HepG2 (cell line): ENCODE measurements around the gene PIK3CD. TPM values are rescaled to one million over a fixed set of nuclear protein-coding genes. Genes with fewer than 3 reads are reported as not detected.
A peak's percentile ranks its signal among the peaks of the same experiment; 100 is the strongest.

Experiments
- CEBPG ChIP-seq: IDR thresholded peaks from 2 replicates; pipeline ENCODE4 v1.6.1; 2016
- DPF2 ChIP-seq: sonication (generic); formaldehyde crosslinking; IDR thresholded peaks from 2 replicates; pipeline ENCODE4 v1.4.0; 2020; ENCODE audit warnings: mild to moderate bottlenecking, low read depth, missing genetic modification reagents, borderline replicate concordance
- FOSL2 ChIP-seq: sonication (generic); formaldehyde crosslinking; IDR thresholded peaks from 2 replicates; pipeline ENCODE4 v1.4.0; 2020; ENCODE audit warnings: missing genetic modification reagents
- HHEX ChIP-seq: IDR thresholded peaks from 2 replicates; pipeline ENCODE4 v1.6.1; 2016; ENCODE audit warnings: control low read depth
- HOXA7 ChIP-seq: sonication (generic); formaldehyde crosslinking; IDR thresholded peaks from 2 replicates; pipeline ENCODE4 v1.8.1; 2022; ENCODE audit warnings: mild to moderate bottlenecking, missing genetic modification reagents, moderate library complexity
- IKZF1 ChIP-seq: fragments of 450-650 bp; IDR thresholded peaks from 2 replicates; pipeline ENCODE4 v1.7.1; 2016
- MAZ ChIP-seq, 2 experiments: sonication (generic) in 1 of 2; formaldehyde crosslinking in 1 of 2; IDR thresholded peaks; 2 replicates each; pipeline versions ENCODE4 v1.5.0 to v1.6.1; 2012 to 2020; ENCODE audit warnings: low read depth in 2 of 2, mild to moderate bottlenecking in 2 of 2, borderline replicate concordance in 1 of 2, improper control_type of control experiment in 1 of 2, low read length in 1 of 2, missing genetic modification reagents in 1 of 2, moderate library complexity in 1 of 2
- MED1 ChIP-seq: sonication (generic); formaldehyde crosslinking; IDR thresholded peaks from 2 replicates; pipeline ENCODE4 v1.4.0; 2020; ENCODE audit warnings: missing genetic modification reagents
- NFYB ChIP-seq: sonication (generic); formaldehyde crosslinking; IDR thresholded peaks from 2 replicates; pipeline ENCODE4 v1.4.0; 2020; ENCODE audit warnings: missing genetic modification reagents
- POGZ ChIP-seq: sonication (generic); formaldehyde crosslinking; IDR thresholded peaks from 2 replicates; pipeline ENCODE4 v1.4.0; 2020; ENCODE audit warnings: mild to moderate bottlenecking, missing genetic modification reagents
- PPARG ChIP-seq: conservative IDR thresholded peaks from 2 replicates; pipeline ENCODE4 v1.6.1; 2016; ENCODE audit warnings: missing biosample characterization, missing genetic modification reagents
- XBP1 ChIP-seq: sonication (generic); formaldehyde crosslinking; IDR thresholded peaks from 2 replicates; pipeline ENCODE4 v1.5.0; 2020; ENCODE audit warnings: missing genetic modification reagents
- ZFP37 ChIP-seq: sonication (generic); formaldehyde crosslinking; IDR thresholded peaks from 2 replicates; pipeline ENCODE4 v1.4.0; 2020; ENCODE audit warnings: missing genetic modification reagents, borderline replicate concordance
- ZFP41 ChIP-seq: sonication (generic); formaldehyde crosslinking; IDR thresholded peaks from 2 replicates; pipeline ENCODE4 v1.4.0; 2020; ENCODE audit warnings: mild to moderate bottlenecking, missing genetic modification reagents, borderline replicate concordance
- ZMYM3 ChIP-seq: sonication (generic); formaldehyde crosslinking; IDR thresholded peaks from 2 replicates; pipeline ENCODE4 v1.5.1; 2020; ENCODE audit warnings: mild to moderate bottlenecking, missing genetic modification reagents
- ZNF30 ChIP-seq: sonication (generic); formaldehyde crosslinking; IDR thresholded peaks from 2 replicates; pipeline ENCODE4 v1.5.0; 2020; ENCODE audit warnings: mild to moderate bottlenecking, missing genetic modification reagents
- ZNF569 ChIP-seq: sonication (generic); formaldehyde crosslinking; IDR thresholded peaks from 2 replicates; pipeline ENCODE4 v1.5.0; 2020; ENCODE audit warnings: mild to moderate bottlenecking, missing genetic modification reagents, moderate library complexity, borderline replicate concordance
- ZNF589 ChIP-seq: sonication (generic); formaldehyde crosslinking; conservative IDR thresholded peaks from 2 replicates; pipeline ENCODE4 v1.8.0; 2022; ENCODE audit warnings: mild to moderate bottlenecking, moderate library complexity, missing genetic modification reagents
- ZNF788 ChIP-seq: sonication (generic); formaldehyde crosslinking; IDR thresholded peaks from 2 replicates; pipeline ENCODE4 v1.5.0; 2020; ENCODE audit warnings: mild to moderate bottlenecking, missing genetic modification reagents, borderline replicate concordance
- polyA plus RNA-seq, 8 experiments: library from polyadenylated mRNA; depleted of rRNA in 3 of 8; stranded (reverse) in 7 of 8; unstranded in 1 of 8; fragments of >200 nt; fragmentation: Illumina TruSeq in 4 of 8; extraction: Trizol in 4 of 8; gene quantifications; 2 replicates each; pipeline versions ENCODE4 v1.2.1 to v1.2.3, GENCODE V29; 2011 to 2016; ENCODE audit warnings: low read depth in 4 of 8, missing spikeins in 1 of 8, mixed read lengths in 1 of 8; ENCODE audit not compliant: insufficient read depth in 1 of 8
- total RNA-seq, 5 experiments: library from RNA; depleted of rRNA; stranded (reverse); fragments of >200 nt; fragmentation: Illumina TruSeq; extraction: Trizol; gene quantifications; 2 replicates each; pipeline ENCODE4 v1.2.3, GENCODE V29; 2016; ENCODE audit warnings: low read depth in 1 of 5
- TF ChIP-seq, protein P1 (sequence below): IDR thresholded peaks from 2 replicates; pipeline ENCODE4 v1.6.1; 2016
- TF ChIP-seq, protein P2 (sequence below): sonication (generic); formaldehyde crosslinking; IDR thresholded peaks from 2 replicates; pipeline ENCODE4 v1.8.0; 2022; ENCODE audit warnings: mild to moderate bottlenecking, missing genetic modification reagents; ENCODE audit not compliant: insufficient replicate concordance
- TF ChIP-seq, protein P3 (sequence below): sonication (generic); formaldehyde crosslinking; IDR thresholded peaks from 2 replicates; pipeline ENCODE4 v1.4.0; 2020; ENCODE audit warnings: missing genetic modification reagents
- TF ChIP-seq, protein P4 (sequence below): sonication (generic); formaldehyde crosslinking; IDR thresholded peaks from 2 replicates; pipeline ENCODE4 v1.8.1; 2023; ENCODE audit warnings: mild to moderate bottlenecking, missing genetic modification reagents, borderline replicate concordance
- TF ChIP-seq, protein P5 (sequence below): IDR thresholded peaks from 2 replicates; pipeline ENCODE4 v1.6.1; 2016; ENCODE audit warnings: missing genetic modification reagents, missing compliant biosample characterization

The PIK3CD gene
- total and polyA plus RNA-seq, 2 of the 13 experiments (the other 11 are each of a cell fraction or from before 2014, with no cell fraction given): 7.1 to 10.0 TPM

DNA sequence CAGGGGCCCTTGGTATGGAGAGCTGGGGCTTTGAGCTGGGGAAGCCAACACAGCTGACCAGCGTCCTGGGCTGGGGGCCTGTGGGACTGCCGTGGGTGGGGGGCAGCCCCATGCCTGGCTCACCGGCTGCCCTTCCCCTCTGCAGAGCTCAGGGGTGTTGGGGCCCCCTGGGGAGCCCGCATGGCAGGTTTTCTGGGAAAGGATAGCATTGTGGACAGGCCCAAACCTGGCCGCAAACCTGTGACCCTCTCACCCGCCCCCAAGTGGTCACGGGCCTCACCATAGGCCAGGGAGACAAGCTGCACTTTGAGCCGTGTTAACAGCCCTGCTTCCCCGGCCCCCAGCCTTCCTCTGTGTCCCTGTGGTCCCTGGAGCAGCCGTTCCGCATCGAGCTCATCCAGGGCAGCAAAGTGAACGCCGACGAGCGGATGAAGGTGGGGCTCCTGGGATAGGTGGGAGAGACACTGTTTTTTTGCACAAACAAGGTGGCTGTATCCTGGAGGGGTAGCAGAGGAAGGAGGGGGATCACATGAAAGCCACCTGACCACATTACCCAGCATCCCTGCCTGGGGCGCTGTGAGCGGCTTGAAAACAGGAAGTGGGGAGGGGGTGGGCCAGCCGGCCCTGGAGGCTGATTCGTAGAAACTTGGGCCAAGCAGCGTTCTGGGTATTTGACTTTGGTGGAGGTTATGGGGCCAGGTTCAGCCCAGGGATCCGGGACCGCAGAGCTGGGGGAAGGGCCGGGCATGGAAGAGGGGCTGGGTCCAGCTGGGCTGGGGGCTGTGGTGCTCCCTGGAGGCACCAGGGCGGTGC is 65.9 kb downstream of the PIK3CD start (continued):
- TF ChIP-seq ZFP37 (CRISPR knock-in tag): peak; percentile 32; the same call in 1 of the 2 replicates
- no peak for TF ChIP-seq IKZF1
- TF ChIP-seq, protein P1, sequence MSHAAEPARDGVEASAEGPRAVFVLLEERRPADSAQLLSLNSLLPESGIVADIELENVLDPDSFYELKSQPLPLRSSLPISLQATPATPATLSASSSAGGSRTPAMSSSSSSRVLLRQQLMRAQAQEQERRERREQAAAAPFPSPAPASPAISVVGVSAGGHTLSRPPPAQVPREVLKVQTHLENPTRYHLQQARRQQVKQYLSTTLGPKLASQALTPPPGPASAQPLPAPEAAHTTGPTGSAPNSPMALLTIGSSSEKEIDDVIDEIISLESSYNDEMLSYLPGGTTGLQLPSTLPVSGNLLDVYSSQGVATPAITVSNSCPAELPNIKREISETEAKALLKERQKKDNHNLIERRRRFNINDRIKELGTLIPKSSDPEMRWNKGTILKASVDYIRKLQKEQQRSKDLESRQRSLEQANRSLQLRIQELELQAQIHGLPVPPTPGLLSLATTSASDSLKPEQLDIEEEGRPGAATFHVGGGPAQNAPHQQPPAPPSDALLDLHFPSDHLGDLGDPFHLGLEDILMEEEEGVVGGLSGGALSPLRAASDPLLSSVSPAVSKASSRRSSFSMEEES (CRISPR knock-in tag): peak; percentile 98
- TF ChIP-seq ZFP41 (CRISPR knock-in tag): no peak
- TF ChIP-seq ZNF788 (CRISPR knock-in tag): peak; percentile 91; the same call in 1 of the 2 replicates
- peak; percentile 84 for TF ChIP-seq MED1
- TF ChIP-seq XBP1: peak; percentile 81; the same call in 1 of the 2 replicates
- no peak for TF ChIP-seq ZNF30 (CRISPR knock-in tag)
- TF ChIP-seq CEBPG (CRISPR knock-in tag): peak; percentile 20; the same call in 1 of the 2 replicates
- TF ChIP-seq, protein P2, sequence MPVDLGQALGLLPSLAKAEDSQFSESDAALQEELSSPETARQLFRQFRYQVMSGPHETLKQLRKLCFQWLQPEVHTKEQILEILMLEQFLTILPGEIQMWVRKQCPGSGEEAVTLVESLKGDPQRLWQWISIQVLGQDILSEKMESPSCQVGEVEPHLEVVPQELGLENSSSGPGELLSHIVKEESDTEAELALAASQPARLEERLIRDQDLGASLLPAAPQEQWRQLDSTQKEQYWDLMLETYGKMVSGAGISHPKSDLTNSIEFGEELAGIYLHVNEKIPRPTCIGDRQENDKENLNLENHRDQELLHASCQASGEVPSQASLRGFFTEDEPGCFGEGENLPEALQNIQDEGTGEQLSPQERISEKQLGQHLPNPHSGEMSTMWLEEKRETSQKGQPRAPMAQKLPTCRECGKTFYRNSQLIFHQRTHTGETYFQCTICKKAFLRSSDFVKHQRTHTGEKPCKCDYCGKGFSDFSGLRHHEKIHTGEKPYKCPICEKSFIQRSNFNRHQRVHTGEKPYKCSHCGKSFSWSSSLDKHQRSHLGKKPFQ: peak; percentile 61
- 0 out of 2 replicates have a peak, but pooled peaks have one; percentile 8 for TF ChIP-seq PPARG (CRISPR knock-in tag)
- TF ChIP-seq, protein P3, sequence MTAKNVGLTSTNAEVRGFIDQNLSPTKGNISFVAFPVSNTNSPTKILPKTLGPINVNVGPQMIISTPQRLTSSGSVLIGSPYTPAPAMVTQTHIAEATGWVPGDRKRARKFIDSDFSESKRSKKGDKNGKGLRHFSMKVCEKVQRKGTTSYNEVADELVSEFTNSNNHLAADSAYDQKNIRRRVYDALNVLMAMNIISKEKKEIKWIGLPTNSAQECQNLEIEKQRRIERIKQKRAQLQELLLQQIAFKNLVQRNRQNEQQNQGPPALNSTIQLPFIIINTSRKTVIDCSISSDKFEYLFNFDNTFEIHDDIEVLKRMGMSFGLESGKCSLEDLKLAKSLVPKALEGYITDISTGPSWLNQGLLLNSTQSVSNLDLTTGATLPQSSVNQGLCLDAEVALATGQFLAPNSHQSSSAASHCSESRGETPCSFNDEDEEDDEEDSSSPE (CRISPR knock-in tag): peak; percentile 59; the same call in 1 of the 2 replicates
- TF ChIP-seq MAZ (IDR thresholded peaks at IDR 0.05; ENCODE audit: borderline replicate concordance, low read depth, low read length): peak; percentile 77
- TF ChIP-seq MAZ (CRISPR knock-in tag; IDR thresholded peaks at IDR 0.05; ENCODE audit: low read depth): peak; percentile 90
- TF ChIP-seq DPF2 (CRISPR knock-in tag): peak; percentile 66; the same call in 1 of the 2 replicates
- TF ChIP-seq ZNF569: no peak; the same call in 1 of the 2 replicates
- TF ChIP-seq NFYB (CRISPR knock-in tag): peak; percentile 72
- TF ChIP-seq POGZ: peak; percentile 83
- TF ChIP-seq, protein P4, sequence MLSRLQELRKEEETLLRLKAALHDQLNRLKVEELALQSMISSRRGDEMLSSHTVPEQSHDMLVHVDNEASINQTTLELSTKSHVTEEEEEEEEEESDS (CRISPR knock-in tag): no peak; the same call in 1 of the 2 replicates
- 0 out of 2 replicates have a peak, but pooled peaks have one; percentile 8 for TF ChIP-seq ZNF589 (CRISPR knock-in tag)
- no peak for TF ChIP-seq HHEX (CRISPR knock-in tag)
- no peak for TF ChIP-seq FOSL2 (CRISPR knock-in tag)
- TF ChIP-seq HOXA7 (CRISPR knock-in tag): no peak
- TF ChIP-seq, protein P5, sequence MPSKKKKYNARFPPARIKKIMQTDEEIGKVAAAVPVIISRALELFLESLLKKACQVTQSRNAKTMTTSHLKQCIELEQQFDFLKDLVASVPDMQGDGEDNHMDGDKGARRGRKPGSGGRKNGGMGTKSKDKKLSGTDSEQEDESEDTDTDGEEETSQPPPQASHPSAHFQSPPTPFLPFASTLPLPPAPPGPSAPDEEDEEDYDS (CRISPR knock-in tag): peak; percentile 69
- TF ChIP-seq ZMYM3: 0 out of 2 replicates have a peak, but pooled peaks have one; percentile 41
